A549 treated with AZD9567 at 1 μM for 4 hours (cell line): Measurements from ENCODE around the gene CTAG2. TPM values are rescaled to one million over a fixed set of nuclear protein-coding genes. Genes with fewer than 3 reads are reported as not detected.

Experiments
- total RNA-seq: library from RNA; stranded (reverse); fragments of 200-300 nt; extraction: Qiagen RNA extraction; gene quantifications from 5 replicates; pipeline ENCODE4 v1.2.3, GENCODE V29; 2022; ENCODE audit not compliant: insufficient read depth

The CTAG2 gene
- not detected in 5 replicates for total RNA-seq

GRCh38 chrX:154653413-154653812, at the start of gene CTAG2:
CTAG2 (minus strand) TSS chrX:154653579; CDS start chrX:154653515, 64 bp downstream.

GRCh38 chrX:154619182-154619581, 34.2 kb downstream of the CTAG2 start, which contains the start of gene CTAG1B:
CTAG1B (minus strand) TSS chrX:154619282; CDS start chrX:154619218, 64 bp downstream.

Other genes starting within 250 kb of the CTAG2 start
- gene DNASE1L1, start 244.3 kb downstream of the CTAG2 start, total RNA-seq, result 28.0 to 33.0 TPM (median 30.2 TPM) in 5 replicates
- 20.0 to 39.1 TPM (median 37.4 TPM) in 5 replicates for gene TAFAZZIN, start 242.0 kb downstream of the CTAG2 start, total RNA-seq
- gene ATP6AP1, start 224.9 kb downstream of the CTAG2 start, total RNA-seq, result 86.0 to 111 TPM (median 105 TPM) in 5 replicates
- 99.0 to 111 TPM (median 108 TPM) in 5 replicates for gene GDI1, start 216.4 kb downstream of the CTAG2 start, total RNA-seq
- 87.7 to 122 TPM (median 113 TPM) in 5 replicates for gene FAM50A, start 209.4 kb downstream of the CTAG2 start, total RNA-seq
- 14.0 to 24.4 TPM (median 20.9 TPM) in 5 replicates for gene PLXNA3, start 195.3 kb downstream of the CTAG2 start, total RNA-seq
- gene LAGE3, start 174.3 kb downstream of the CTAG2 start, total RNA-seq, result 47.4 to 71.3 TPM (median 68.7 TPM) in 5 replicates
- 62.5 to 67.8 TPM (median 64.3 TPM) in 5 replicates for gene UBL4A, start 167.0 kb downstream of the CTAG2 start, total RNA-seq
- 43.3 to 46.5 TPM (median 44.4 TPM) in 5 replicates for gene SLC10A3, start 162.9 kb downstream of the CTAG2 start, total RNA-seq
- gene FAM3A, start 137.3 kb downstream of the CTAG2 start, total RNA-seq, result 40.7 to 46.1 TPM (median 45.3 TPM) in 5 replicates
- 1,265 to 1,646 TPM (median 1,455 TPM) in 5 replicates for gene G6PD, start 106.7 kb downstream of the CTAG2 start, total RNA-seq
- 33.2 to 47.2 TPM (median 44.4 TPM) in 5 replicates for gene IKBKG, start 106.0 kb downstream of the CTAG2 start, total RNA-seq
- 0.10 TPM in 1 of 5 replicates, not detected in the others for gene CTAG1A, start 68.4 kb downstream of the CTAG2 start, total RNA-seq
- not detected in 5 replicates for gene CTAG1B, start 34.3 kb downstream of the CTAG2 start, total RNA-seq
- 0.59 to 1.0 TPM (median 0.88 TPM) in 5 replicates for gene GAB3, start 97.5 kb upstream of the CTAG2 start, total RNA-seq
- 150 to 224 TPM (median 159 TPM) in 5 replicates for gene DKC1, start 109.3 kb upstream of the CTAG2 start, total RNA-seq
- gene MPP1, start 151.9 kb upstream of the CTAG2 start, total RNA-seq, result 14.9 to 19.7 TPM (median 16.3 TPM) in 5 replicates
- not detected in 5 replicates for gene SMIM9, start 181.1 kb upstream of the CTAG2 start, total RNA-seq
- gene F8A1, start 232.8 kb upstream of the CTAG2 start, total RNA-seq, result 53.8 to 109 TPM (median 93.0 TPM) in 5 replicates